Body of pancreas (tissue), 4 donors: ENCODE measurements around the gene CNGB1.

ENCODE experiments used
- POLR2A ChIP-seq, 3 donors: fragments of 450-650 bp; IDR thresholded peaks; one replicate each; pipeline ENCODE4 v1.6.1; 2016; ENCODE audit warnings: antibody characterized with exemption in 3 of 3, mild to moderate bottlenecking in 2 of 3
- TF ChIP-seq, protein P1 (sequence below), 7 experiments: fragments of 450-650 bp in 4 of 7; fragments of 200-600 bp in 3 of 7; sonication (generic) in 3 of 7; IDR thresholded peaks; one replicate each; pipeline ENCODE4 v1.5.1; 2016 to 2019; ENCODE audit warnings: antibody characterized with exemption in 7 of 7

DNA sequence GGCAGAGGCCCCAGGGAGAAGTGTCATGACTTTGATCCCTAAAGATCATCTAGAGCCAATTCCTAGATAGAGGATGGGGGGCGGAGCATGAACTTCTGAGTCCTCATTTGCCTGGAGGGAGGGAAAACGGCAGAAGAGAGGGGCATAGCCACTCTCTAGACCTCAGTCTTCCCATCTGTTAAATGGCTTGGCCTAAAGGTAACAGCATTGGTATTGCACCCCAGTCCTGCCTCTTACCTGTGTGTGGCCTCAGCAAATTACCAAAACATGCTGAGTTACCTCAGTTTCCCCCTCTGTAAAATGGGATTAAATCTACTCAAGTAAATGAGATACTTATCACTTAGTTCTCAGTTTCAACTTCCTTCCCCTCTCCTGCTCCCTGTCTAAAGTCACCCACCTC, 47.5 kb downstream of the CNGB1 start:
- TF ChIP-seq, protein P1, sequence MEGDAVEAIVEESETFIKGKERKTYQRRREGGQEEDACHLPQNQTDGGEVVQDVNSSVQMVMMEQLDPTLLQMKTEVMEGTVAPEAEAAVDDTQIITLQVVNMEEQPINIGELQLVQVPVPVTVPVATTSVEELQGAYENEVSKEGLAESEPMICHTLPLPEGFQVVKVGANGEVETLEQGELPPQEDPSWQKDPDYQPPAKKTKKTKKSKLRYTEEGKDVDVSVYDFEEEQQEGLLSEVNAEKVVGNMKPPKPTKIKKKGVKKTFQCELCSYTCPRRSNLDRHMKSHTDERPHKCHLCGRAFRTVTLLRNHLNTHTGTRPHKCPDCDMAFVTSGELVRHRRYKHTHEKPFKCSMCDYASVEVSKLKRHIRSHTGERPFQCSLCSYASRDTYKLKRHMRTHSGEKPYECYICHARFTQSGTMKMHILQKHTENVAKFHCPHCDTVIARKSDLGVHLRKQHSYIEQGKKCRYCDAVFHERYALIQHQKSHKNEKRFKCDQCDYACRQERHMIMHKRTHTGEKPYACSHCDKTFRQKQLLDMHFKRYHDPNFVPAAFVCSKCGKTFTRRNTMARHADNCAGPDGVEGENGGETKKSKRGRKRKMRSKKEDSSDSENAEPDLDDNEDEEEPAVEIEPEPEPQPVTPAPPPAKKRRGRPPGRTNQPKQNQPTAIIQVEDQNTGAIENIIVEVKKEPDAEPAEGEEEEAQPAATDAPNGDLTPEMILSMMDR (IDR thresholded peaks at IDR 0.05) = no peak
- TF ChIP-seq POLR2A (IDR thresholded peaks at IDR 0.05) = no peak
